K562 (cell line): ENCODE data around the gene CFAP73. TPM values are rescaled to one million over a fixed set of nuclear protein-coding genes. Genes with fewer than 3 reads are reported as not detected.

Source experiments
- ATAC-seq: fragments of 200-7000 bp; cut with Tn5 transposase; 3 replicates; pipeline ENCODE4 v1.9.1; 2020; ENCODE audit warnings: moderate library complexity
- BruUV-seq: library from RNA; stranded (reverse); fragments of 400-500 nt; replicated peaks from 2 replicates; lab custom pipeline; 2021; lab: Mats Ljungman, UMichigan
- CTCF ChIA-PET: fragments of 300-600 bp; formaldehyde crosslinking; extraction: SDS; loops from one replicate; lab custom pipeline; 2021; ENCODE audit warnings: low intra/inter-chr PET ratio; lab: Yijun Ruan, JAX
- POLR2A ChIA-PET: fragments of 300-600, 350-650 bp; sonication (Branson Sonifier 250); formaldehyde crosslinking; extraction: SDS; loops from one replicate; lab custom pipeline; 2021; ENCODE audit warnings: antibody characterized with exemption, inconsistent platforms; lab: Yijun Ruan, JAX
- DNase-seq, 4 experiments: peaks; one replicate each; pipeline versions ENCODE4 v3.0.0 to v3.0.0-alpha.2; 2011 to 2018; ENCODE audit warnings: low spot score in 3 of 4, mixed read lengths in 3 of 4; ENCODE audit errors: extremely low read depth in 1 of 4
- FAIRE-seq: peaks from 2 replicates; lab custom pipeline; 2011; peaks lifted over from hg19 to GRCh38; lab: Jason Lieb, UNC
- H2AFZ ChIP-seq: 2 replicates; pipeline ENCODE4 v1.6.0; 2011; ENCODE audit warnings: low read depth, low read length, control low read depth, inconsistent platforms
- H3K27ac ChIP-seq: fragments of 200-600 bp; 3 replicates; pipeline ENCODE4 v1.8.0; 2011; ENCODE audit warnings: low read depth, mild to moderate bottlenecking, control low read depth, inconsistent platforms, low read length, moderate library complexity, mixed read lengths; ENCODE audit errors: extremely low read depth
- H3K27me3 ChIP-seq, 2 experiments: fragments of 300-600 bp in 1 of 2; 2 replicates in 1 of 2; 3 replicates in 1 of 2; pipeline versions ENCODE4 v1.6.0 to v1.8.0; 2011; ENCODE audit warnings: inconsistent platforms in 2 of 2, low read length in 2 of 2, mild to moderate bottlenecking in 1 of 2, mixed read lengths in 1 of 2, moderate library complexity in 1 of 2; ENCODE audit not compliant: control insufficient read depth in 2 of 2, insufficient read depth in 2 of 2
- H3K36me3 ChIP-seq: fragments of 300-600 bp; 3 replicates; pipeline ENCODE4 v1.8.0; 2011; ENCODE audit warnings: mild to moderate bottlenecking, low read length, inconsistent platforms; ENCODE audit not compliant: control insufficient read depth, insufficient read depth
- H3K4me1 ChIP-seq, 2 experiments: fragments of 200-600 bp in 1 of 2; replicated peaks in 1 of 2; 2 replicates in 1 of 2; 3 replicates in 1 of 2; pipeline versions ENCODE4 v1.5.1 to v1.8.0; 2011; ENCODE audit warnings: inconsistent platforms in 2 of 2, low read length in 2 of 2, mild to moderate bottlenecking in 1 of 2, mixed read lengths in 1 of 2, moderate library complexity in 1 of 2; ENCODE audit not compliant: control insufficient read depth in 2 of 2, insufficient read depth in 2 of 2
- H3K4me2 ChIP-seq: 2 replicates; pipeline ENCODE4 v1.6.1; 2011; ENCODE audit warnings: low read length, control low read depth, inconsistent platforms, mixed read lengths; ENCODE audit not compliant: insufficient read depth
- H3K4me3 ChIP-seq: fragments of 200-600 bp; sonication (generic), shearing (Covaris generic); 2 replicates; pipeline ENCODE4 v1.5.1; 2016; ENCODE audit warnings: control low read depth, inconsistent platforms
- H3K79me2 ChIP-seq: fragments of 200-600 bp; 3 replicates; pipeline ENCODE4 v1.8.0; 2011; ENCODE audit warnings: low read length, inconsistent platforms; ENCODE audit not compliant: control insufficient read depth, insufficient read depth
- H3K9ac ChIP-seq, 2 experiments: 2 replicates each; pipeline versions ENCODE4 v1.6.0 to v1.6.1; 2011; ENCODE audit warnings: low read depth in 2 of 2, low read length in 2 of 2, control low read depth in 1 of 2, inconsistent platforms in 1 of 2, mild to moderate bottlenecking in 1 of 2, mixed read lengths in 1 of 2; ENCODE audit not compliant: insufficient read depth in 1 of 2
- H3K9me1 ChIP-seq: one replicate; pipeline ENCODE4 v1.6.0; 2011; ENCODE audit warnings: inconsistent platforms, mild to moderate bottlenecking, low read length, moderate library complexity; ENCODE audit not compliant: control insufficient read depth, insufficient read depth
- H3K9me3 ChIP-seq: replicated peaks from 2 replicates; pipeline ENCODE4 v1.5.1; 2011; ENCODE audit warnings: low read depth, low read length, inconsistent platforms; ENCODE audit not compliant: control insufficient read depth, insufficient read depth
- H4K20me1 ChIP-seq: replicated peaks from 2 replicates; pipeline ENCODE4 v1.6.1; 2011; ENCODE audit warnings: low read length, inconsistent platforms, mixed read lengths; ENCODE audit not compliant: control insufficient read depth, insufficient read depth
- ARID3A ChIP-seq: IDR thresholded peaks from 2 replicates; pipeline ENCODE4 v1.6.1; 2012; ENCODE audit warnings: low read depth, low read length, improper control_type of control experiment, borderline replicate concordance
- CC2D1A ChIP-seq: fragments of 450-650 bp; IDR thresholded peaks from 2 replicates; pipeline ENCODE4 v1.6.1; 2017; ENCODE audit warnings: mild to moderate bottlenecking
- CCNT2 ChIP-seq: IDR thresholded peaks from 2 replicates; pipeline ENCODE4 v1.6.1; 2011; ENCODE audit warnings: borderline replicate concordance, low read depth, mild to moderate bottlenecking, moderate library complexity, mixed read lengths, low read length; ENCODE audit not compliant: insufficient read length; ENCODE audit errors: extremely low read depth
- DACH1 ChIP-seq: fragments of 450-650 bp; IDR thresholded peaks from 2 replicates; pipeline ENCODE4 v1.6.1; 2018; ENCODE audit not compliant: partially characterized antibody
- HDAC2 ChIP-seq: fragments of 450-650 bp; IDR thresholded peaks from 2 replicates; pipeline ENCODE4 v1.6.1; 2016; ENCODE audit warnings: mild to moderate bottlenecking
- IFI16 ChIP-seq: fragments of 250-450 bp; sonication (Bioruptor Pico); IDR thresholded peaks from 2 replicates; pipeline ENCODE4 v2.1.2; 2022; ENCODE audit warnings: mild to moderate bottlenecking, inconsistent platforms
- MTA1 ChIP-seq: fragments of 450-650 bp; IDR thresholded peaks from 2 replicates; pipeline ENCODE4 v1.6.1; 2017; ENCODE audit warnings: borderline replicate concordance
- PHB2 ChIP-seq: fragments of 450-650 bp; IDR thresholded peaks from 2 replicates; pipeline ENCODE4 v1.6.1; 2017; ENCODE audit warnings: low read depth
- STAG1 ChIP-seq: sonication (generic); formaldehyde crosslinking; IDR thresholded peaks from 2 replicates; pipeline ENCODE4 v1.5.0; 2020; ENCODE audit warnings: missing genetic modification reagents, borderline replicate concordance
- TBP ChIP-seq: optimal IDR thresholded peaks from 2 replicates; pipeline ENCODE3; 2011; ENCODE audit warnings: low read depth, low read length, improper control_type of control experiment
- TCF7L2 ChIP-seq: fragments of 150-350 bp; IDR thresholded peaks from 2 replicates; pipeline ENCODE4 v1.6.1; 2016; ENCODE audit warnings: low read depth, mild to moderate bottlenecking, low read length, moderate library complexity
- USF1 ChIP-seq: sonication (generic); formaldehyde crosslinking; IDR thresholded peaks from 2 replicates; pipeline ENCODE4 v1.9.0; 2022; ENCODE audit warnings: mild to moderate bottlenecking, missing genetic modification reagents
- ZNF24 ChIP-seq: fragments of 450-650 bp; IDR thresholded peaks from 2 replicates; pipeline ENCODE4 v1.6.1; 2016
- ZNF324 ChIP-seq: fragments of 250-450 bp; sonication (Bioruptor Pico); IDR thresholded peaks from 2 replicates; pipeline ENCODE4 v1.4.0; 2020; ENCODE audit warnings: mild to moderate bottlenecking
- ZNF449 ChIP-seq: fragments of 250-450 bp; sonication (Bioruptor Pico); IDR thresholded peaks from 2 replicates; pipeline ENCODE4 v1.8.0; 2022; ENCODE audit warnings: moderate library complexity, mild to moderate bottlenecking, inconsistent platforms
- ZNF695 ChIP-seq: fragments of 450-650 bp; formaldehyde crosslinking; IDR thresholded peaks from 2 replicates; pipeline ENCODE4 v1.4.0; 2020; ENCODE audit warnings: mild to moderate bottlenecking, moderate library complexity
- ZNF740 ChIP-seq, 3 experiments: fragments of 200-800 bp in 1 of 3; sonication (Bioruptor generic) in 1 of 3; sonication (generic) in 1 of 3; formaldehyde crosslinking in 1 of 3; IDR thresholded peaks; 2 replicates each; pipeline versions ENCODE4 v1.6.1 to v1.8.0; 2016 to 2022; ENCODE audit warnings: mild to moderate bottlenecking in 2 of 3, missing compliant biosample characterization in 2 of 3, missing genetic modification characterization in 2 of 3, missing genetic modification reagents in 1 of 3
- ZNF77 ChIP-seq: fragments of 250-450 bp; sonication (Bioruptor Pico); IDR thresholded peaks from 2 replicates; pipeline ENCODE4 v1.5.0; 2020
- ZNF785 ChIP-seq: fragments of 250-450 bp; sonication (Bioruptor Pico); IDR thresholded peaks from 2 replicates; pipeline ENCODE4 v1.4.0; 2020; ENCODE audit warnings: mild to moderate bottlenecking
- WGBS: fragments of 100-300 bp; shearing (Covaris generic); methylation state at CpG from one replicate; pipeline ENCODE4 v1.1.6; 2016; ENCODE audit warnings: low coverage, mixed read lengths; ENCODE audit not compliant: insufficient coverage; ENCODE audit errors: missing lambda C conversion rate; 5-methylcytosine and 5-hydroxymethylcytosine counted together
- in situ Hi-C: fragments of 300-500 bp; cut with MboI; formaldehyde crosslinking; loops from 4 replicates; pipeline ENCODE4 v1.15.0; 2018; ENCODE audit warnings: inconsistent platforms, mixed read lengths
- intact Hi-C: fragments of 100-400 bp; cut with micrococcal nuclease; formaldehyde crosslinking; loops from 2 replicates; pipeline ENCODE4 v1.14.2; 2022
- polyA plus RNA-seq, 8 experiments: library from polyadenylated mRNA; depleted of rRNA in 4 of 8; stranded (reverse) in 5 of 8; unstranded in 3 of 8; fragments of >200 nt; fragmentation: Nextera tagmentation in 2 of 8; fragmentation: Illumina TruSeq in 1 of 8; extraction: Ambion mirVana in 2 of 8; extraction: Trizol in 1 of 8; gene quantifications; 2 replicates each; pipeline versions ENCODE4 v1.2.1 to v1.2.3, GENCODE V29; 2011 to 2014; ENCODE audit warnings: inconsistent platforms in 1 of 8, missing spikeins in 1 of 8
- total RNA-seq, 7 experiments: library from RNA; depleted of rRNA in 6 of 7; stranded (reverse); fragments of >200 nt in 6 of 7; fragmentation: Illumina TruSeq in 2 of 7; extraction: Trizol in 2 of 7; gene quantifications; 2 replicates each; pipeline versions ENCODE4 v1.2.1 to v1.2.3, GENCODE V29; 2011 to 2021; ENCODE audit warnings: low replicate concordance in 1 of 7

CFAP73 gene
- total and polyA plus RNA-seq, 9 of the 15 experiments (the other 6 are each of a cell fraction or from before 2014, with no cell fraction given) = not detected

- Histone ChIP-seq H3K9ac (no peak overlapping the region), H3K27ac (no peak overlapping the region), H3K79me2 (no peaks in the 10 kb centered on the region), H3K4me1 (peaks cover 0 to 20% of the 10 kb centered on the region in 2 experiments; a peak in 3 of 5 replicates), H4K20me1 (peaks cover 6% of the 10 kb centered on the region; the same call in 1 of the 2 replicates), H3K36me3 (no peaks in the 10 kb centered on the region), H3K4me3 (no peak overlapping the region), H3K9me3 (no peaks in the 10 kb centered on the region), H3K27me3 (peaks cover 0 to 26% of the 10 kb centered on the region in 2 experiments; a peak in 3 of 5 replicates), H3K4me2 (no peak overlapping the region), H2AFZ (no peak overlapping the region), H3K9me1 (no peaks in the 10 kb centered on the region)
- BruUV-seq = no TSS peak
- no peak for FAIRE-seq
- intact Hi-C loops (loop anchor here (5.0 kb wide), 1 partner anchor 107 kb away; no protein-coding TSS in a partner anchor), in situ Hi-C loops (no loop called here)
- ATAC-seq = no peak
- TF ChIP-seq USF1 (CRISPR knock-in tag) (no peak), ZNF740 (CRISPR knock-in tag; IDR thresholded peaks at IDR 0.05) (no peak), ZNF740 (tag; IDR thresholded peaks at IDR 0.05) (no peak), TBP (no peak), DACH1 (no peak), ARID3A (no peak), ZNF449 (CRISPR knock-in tag) (no peak), CC2D1A (no peak), ZNF324 (CRISPR knock-in tag) (no peak), HDAC2 (no peak), MTA1 (no peak), ZNF785 (CRISPR knock-in tag) (no peak), STAG1 (no peak), TCF7L2 (no peak), ZNF695 (no peak), ZNF77 (CRISPR knock-in tag) (no peak), IFI16 (CRISPR knock-in tag) (no peak), PHB2 (no peak), ZNF24 (no peak), CCNT2 (no peak)
- CTCF ChIA-PET = no interaction called here
- DNase-seq = no peak
- POLR2A ChIA-PET = interaction anchor here (0.7 kb wide), 1 partner anchor 15 kb away, joined by 4 read pairs; no protein-coding TSS in a partner anchor
- WGBS = 5% methylated on average over 11 of the region's 12 CpGs
Observed at GRCh38 chr12:113099764-113100163, 49.8 kb upstream of the CFAP73 start.
